ENCODE measurements around the gene DENND1C.

- TF ChIP-seq CTCF (IDR thresholded peaks at IDR 0.05 in 4 of 5, conservative IDR thresholded peaks at IDR 0.05 in 1 of 5), result peak in 3 of 5 experiments; percentile 21 to 36 (median 26)
- TF ChIP-seq POLR2A (IDR thresholded peaks at IDR 0.05), result no peak
Measured at GRCh38 chr19:6481541-6482342, at the start of gene DENND1C.

Data from gastrocnemius medialis (tissue), 4 donors.